OCI-LY1 (cell line): ENCODE measurements around the gene IMPA2.

Experiments used
- EZH2 ChIP-seq: fragments of 200-600 bp; sonication (generic), shearing (Covaris generic); IDR thresholded peaks from 2 replicates; pipeline ENCODE4 v1.8.0; 2017; ENCODE audit warnings: borderline replicate concordance, mixed run types, mild to moderate bottlenecking, antibody characterized with exemption, low read length, moderate library complexity, mixed read lengths
- TF ChIP-seq, protein P1 (sequence below): fragments of 200-600 bp; sonication (generic), shearing (Covaris generic); IDR thresholded peaks from 2 replicates; pipeline ENCODE4 v1.5.1; 2017; ENCODE audit warnings: mild to moderate bottlenecking, antibody characterized with exemption, low read length, moderate library complexity, mixed read lengths

DNA sequence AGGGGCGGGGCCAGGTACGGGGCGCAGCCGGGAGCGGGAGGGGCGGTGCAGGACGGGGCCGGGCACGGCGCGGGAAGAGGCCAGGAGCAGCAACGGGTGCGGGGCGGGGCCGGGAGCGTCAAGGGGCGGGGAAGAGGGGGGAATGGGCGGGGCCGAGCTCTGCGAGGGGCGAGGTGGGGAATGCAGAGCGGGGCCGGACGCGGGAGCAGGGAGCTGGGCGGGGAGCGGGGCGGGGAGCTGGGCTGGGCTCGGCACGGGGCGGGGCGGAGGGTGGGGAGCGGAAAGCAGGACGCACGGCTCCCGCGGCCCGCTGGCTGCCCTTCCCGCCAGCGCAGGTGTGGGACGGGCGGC, at the start of gene IMPA2:
- TF ChIP-seq, protein P1, sequence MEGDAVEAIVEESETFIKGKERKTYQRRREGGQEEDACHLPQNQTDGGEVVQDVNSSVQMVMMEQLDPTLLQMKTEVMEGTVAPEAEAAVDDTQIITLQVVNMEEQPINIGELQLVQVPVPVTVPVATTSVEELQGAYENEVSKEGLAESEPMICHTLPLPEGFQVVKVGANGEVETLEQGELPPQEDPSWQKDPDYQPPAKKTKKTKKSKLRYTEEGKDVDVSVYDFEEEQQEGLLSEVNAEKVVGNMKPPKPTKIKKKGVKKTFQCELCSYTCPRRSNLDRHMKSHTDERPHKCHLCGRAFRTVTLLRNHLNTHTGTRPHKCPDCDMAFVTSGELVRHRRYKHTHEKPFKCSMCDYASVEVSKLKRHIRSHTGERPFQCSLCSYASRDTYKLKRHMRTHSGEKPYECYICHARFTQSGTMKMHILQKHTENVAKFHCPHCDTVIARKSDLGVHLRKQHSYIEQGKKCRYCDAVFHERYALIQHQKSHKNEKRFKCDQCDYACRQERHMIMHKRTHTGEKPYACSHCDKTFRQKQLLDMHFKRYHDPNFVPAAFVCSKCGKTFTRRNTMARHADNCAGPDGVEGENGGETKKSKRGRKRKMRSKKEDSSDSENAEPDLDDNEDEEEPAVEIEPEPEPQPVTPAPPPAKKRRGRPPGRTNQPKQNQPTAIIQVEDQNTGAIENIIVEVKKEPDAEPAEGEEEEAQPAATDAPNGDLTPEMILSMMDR = no peak
- TF ChIP-seq EZH2 = no peak
